Smooth muscle cell of the coronary artery (primary cell): ENCODE data around the gene RIN2. TPM values are rescaled to one million over a fixed set of nuclear protein-coding genes. Genes with fewer than 3 reads are reported as not detected.

Experiments
- total RNA-seq: library from RNA; depleted of rRNA; stranded (reverse); fragments of >200 nt; gene quantifications from 2 replicates; pipeline ENCODE4 v1.2.3, GENCODE V29; 2014; ENCODE audit warnings: low replicate concordance

The RIN2 gene
- total RNA-seq, result 45.9 and 55.9 TPM in 2 replicates

DNA sequence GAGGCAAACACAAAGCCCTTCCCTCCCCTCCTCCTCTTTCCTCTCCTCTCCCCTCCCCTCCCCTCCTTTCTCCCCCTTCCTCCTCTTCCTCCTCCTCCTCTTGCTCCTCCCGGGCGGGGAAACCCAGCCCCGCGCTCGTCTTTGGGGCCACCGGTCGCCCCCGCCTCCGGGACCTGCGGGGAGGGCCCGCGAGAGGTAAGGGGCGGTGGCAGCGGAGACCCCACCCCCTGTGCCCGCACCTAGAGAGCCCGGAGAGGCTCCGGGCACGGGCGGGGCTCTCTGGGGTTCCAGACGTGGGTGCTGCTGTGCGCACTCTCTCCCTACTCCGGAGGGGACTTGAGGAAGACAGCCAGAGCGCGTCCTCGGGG, at the start of gene RIN2:
TSS of gene RIN2 (plus strand) at position 126 of the 368 bp plus-strand sequence. CDS start 131,344 bp downstream, outside the sequence.

